GM06990 (cell line): Measurements from ENCODE around the gene CPTP.

Experiments
- DNase-seq: peaks from one replicate; pipeline ENCODE4 v3.0.0-alpha.2; 2011; ENCODE audit not compliant: insufficient read length; ENCODE audit errors: extremely low read depth
- H3K27me3 ChIP-seq: replicated peaks from 2 replicates; pipeline ENCODE4 v1.6.0; 2011; ENCODE audit warnings: low read length; ENCODE audit not compliant: control insufficient read depth, insufficient read depth
- H3K36me3 ChIP-seq: 2 replicates; pipeline ENCODE4 v1.5.1; 2011; ENCODE audit warnings: low read length; ENCODE audit not compliant: control insufficient read depth, insufficient read depth
- H3K4me3 ChIP-seq: replicated peaks from 2 replicates; pipeline ENCODE4 v1.5.1; 2011; ENCODE audit warnings: low read depth, mild to moderate bottlenecking, control low read depth, low read length
- CTCF ChIP-seq: IDR thresholded peaks from 2 replicates; pipeline ENCODE4 v1.5.1; 2011; ENCODE audit warnings: low read length, control low read depth, mild to moderate bottlenecking, inconsistent platforms; ENCODE audit not compliant: insufficient read depth, poor library complexity, severe bottlenecking

Gene CPTP

GRCh38 chr1:1319646-1319941, 5.0 kb upstream of the CPTP start:
- Histone ChIP-seq H3K4me3 (no peak overlapping the region), H3K36me3 (peaks cover 18% of the 10 kb centered on the region), H3K27me3 (no peaks in the 10 kb centered on the region)
- DNase-seq, result no peak
- TF ChIP-seq CTCF, result no peak

GRCh38 chr1:1320666-1321448, 3.7 kb upstream of the CPTP start:
- DNase-seq, result no peak
- TF ChIP-seq CTCF, result no peak
- Histone ChIP-seq H3K36me3 (peaks cover 15% of the 10 kb centered on the region), H3K4me3 (no peak overlapping the region), H3K27me3 (no peaks in the 10 kb centered on the region)

GRCh38 chr1:1321477-1321876, 3.1 kb upstream of the CPTP start:
- Histone ChIP-seq H3K27me3 (no peaks in the 10 kb centered on the region), H3K36me3 (peaks cover 15% of the 10 kb centered on the region), H3K4me3 (no peak overlapping the region)
- DNase-seq, result no peak
- TF ChIP-seq CTCF, result no peak

GRCh38 chr1:1322418-1322817, 2.2 kb upstream of the CPTP start:
- TF ChIP-seq CTCF, result no peak
- H3K36me3 ChIP-seq, result peaks cover 17% of the 10 kb centered on the region

GRCh38 chr1:1322952-1323351, 1.6 kb upstream of the CPTP start:
- Histone ChIP-seq H3K4me3 (no peak overlapping the region; the same call in 1 of the 2 replicates), H3K36me3 (peaks cover 19% of the 10 kb centered on the region), H3K27me3 (no peaks in the 10 kb centered on the region)
- no peak for DNase-seq
- TF ChIP-seq CTCF, result no peak

More at GRCh38 chr1:1322418-1322817, 2.2 kb upstream of the CPTP start:
- H3K27me3 ChIP-seq, result no peaks in the 10 kb centered on the region
- H3K4me3 ChIP-seq, result no peak overlapping the region
- DNase-seq, result no peak
